WTC11 (cell line): ENCODE measurements around the gene TTC17. TPM values are rescaled to one million over a fixed set of nuclear protein-coding genes. Genes with fewer than 3 reads are reported as not detected.
"Not testable (repeated sequence)": the region's sequence is repeated elsewhere in the genome, so short reads cannot be mapped to it uniquely, and the experiment has no call there.

Experiments
- ATAC-seq: fragments of 200-7000 bp; cut with Tn5 transposase; 2 replicates; pipeline ENCODE4 v1.10.0; 2021; ENCODE audit warnings: mild to moderate bottlenecking, moderate library complexity
- CTCF ChIA-PET: fragments of 300-600 bp; sonication (Branson Sonifier 250); formaldehyde crosslinking; loops from one replicate; lab custom pipeline; 2021; ENCODE audit warnings: antibody characterized with exemption; lab: Charles Lee
- POLR2A ChIA-PET: fragments of 350-600 bp; sonication (Branson Sonifier 250); formaldehyde crosslinking; loops from one replicate; lab custom pipeline; 2021; ENCODE audit warnings: antibody characterized with exemption; lab: Charles Lee
- DNase-seq: peaks from one replicate; pipeline ENCODE4 v3.0.0; 2021; ENCODE audit warnings: low spot score
- H3K27ac Mint-ChIP-seq: 2 replicates; pipeline ENCODE4 v1.8.0; 2021; ENCODE audit warnings: mixed read lengths
- H3K27me3 Mint-ChIP-seq: 2 replicates; pipeline ENCODE4 v1.8.0; 2021; ENCODE audit warnings: low read depth, mild to moderate bottlenecking, moderate library complexity, mixed read lengths
- H3K36me3 Mint-ChIP-seq: 2 replicates; pipeline ENCODE4 v1.8.0; 2021; ENCODE audit warnings: mixed read lengths
- H3K4me1 Mint-ChIP-seq: 2 replicates; pipeline ENCODE4 v1.8.0; 2022; ENCODE audit warnings: mixed read lengths
- H3K4me3 Mint-ChIP-seq: 2 replicates; pipeline ENCODE4 v1.8.0; 2021; ENCODE audit warnings: mild to moderate bottlenecking, moderate library complexity, mixed read lengths
- H3K9me3 Mint-ChIP-seq: 2 replicates; pipeline ENCODE4 v1.8.0; 2021; ENCODE audit warnings: mixed read lengths
- AR ChIP-seq: fragments of 250-450 bp; sonication (Bioruptor Pico); IDR thresholded peaks from 2 replicates; pipeline ENCODE4 v1.9.0; 2021; ENCODE audit warnings: mild to moderate bottlenecking
- ATF2 ChIP-seq: sonication (generic); formaldehyde crosslinking; IDR thresholded peaks from 2 replicates; pipeline ENCODE4 v1.8.1; 2022; ENCODE audit warnings: low read depth, missing genetic modification reagents, borderline replicate concordance
- CREB1 ChIP-seq: sonication (generic); formaldehyde crosslinking; IDR thresholded peaks from 2 replicates; pipeline ENCODE4 v1.8.0; 2023; ENCODE audit warnings: mild to moderate bottlenecking, missing genetic modification reagents
- CREM ChIP-seq: sonication (generic); formaldehyde crosslinking; IDR thresholded peaks from 2 replicates; pipeline ENCODE4 v1.8.1; 2022; ENCODE audit warnings: mild to moderate bottlenecking, missing genetic modification reagents, moderate library complexity
- CTCF ChIP-seq: fragments of 200-600 bp; IDR thresholded peaks from 2 replicates; pipeline ENCODE4 v1.8.0; 2022; ENCODE audit warnings: antibody characterized with exemption
- JAZF1 ChIP-seq: fragments of 250-450 bp; sonication (Bioruptor Pico); IDR thresholded peaks from 2 replicates; pipeline ENCODE4 v1.9.0; 2021; ENCODE audit warnings: moderate library complexity, mild to moderate bottlenecking, inconsistent platforms
- MLX ChIP-seq: sonication (generic); formaldehyde crosslinking; IDR thresholded peaks from 2 replicates; pipeline ENCODE4 v1.8.1; 2023; ENCODE audit warnings: mild to moderate bottlenecking, missing genetic modification reagents, moderate library complexity
- NR1H2 ChIP-seq: sonication (generic); formaldehyde crosslinking; IDR thresholded peaks from 2 replicates; pipeline ENCODE4 v1.9.0; 2021; ENCODE audit warnings: mild to moderate bottlenecking, moderate library complexity, missing genetic modification reagents
- RELA ChIP-seq: sonication (generic); formaldehyde crosslinking; IDR thresholded peaks from 2 replicates; pipeline ENCODE4 v1.8.1; 2022; ENCODE audit warnings: missing genetic modification reagents, mild to moderate bottlenecking, borderline replicate concordance
- RORB ChIP-seq: fragments of 250-450 bp; sonication (Bioruptor Pico); IDR thresholded peaks from 2 replicates; pipeline ENCODE4 v1.9.0; 2021; ENCODE audit warnings: mild to moderate bottlenecking
- SMAD4 ChIP-seq: sonication (generic); formaldehyde crosslinking; IDR thresholded peaks from 2 replicates; pipeline ENCODE4 v1.8.0; 2022; ENCODE audit warnings: mild to moderate bottlenecking, missing genetic modification reagents
- SP1 ChIP-seq: sonication (generic); formaldehyde crosslinking; conservative IDR thresholded peaks from 2 replicates; pipeline ENCODE4 v1.8.1; 2022; ENCODE audit warnings: missing genetic modification reagents
- USF2 ChIP-seq: sonication (generic); formaldehyde crosslinking; IDR thresholded peaks from 2 replicates; pipeline ENCODE4 v1.8.1; 2023; ENCODE audit warnings: mild to moderate bottlenecking, missing genetic modification reagents, moderate library complexity
- ZNF219 ChIP-seq: sonication (generic); formaldehyde crosslinking; IDR thresholded peaks from 2 replicates; pipeline ENCODE4 v1.8.0; 2023; ENCODE audit warnings: missing genetic modification reagents, mild to moderate bottlenecking, borderline replicate concordance
- ZNF263 ChIP-seq: sonication (generic); formaldehyde crosslinking; IDR thresholded peaks from 2 replicates; pipeline ENCODE4 v1.8.1; 2022; ENCODE audit warnings: low read depth, mild to moderate bottlenecking, moderate library complexity, missing genetic modification reagents
- ZNF281 ChIP-seq: sonication (generic); formaldehyde crosslinking; IDR thresholded peaks from 2 replicates; pipeline ENCODE4 v1.8.0; 2023; ENCODE audit warnings: mild to moderate bottlenecking, missing genetic modification reagents
- ZNF396 ChIP-seq: fragments of 250-450 bp; sonication (Bioruptor Pico); IDR thresholded peaks from 2 replicates; pipeline ENCODE4 v1.8.0; 2021; ENCODE audit warnings: mild to moderate bottlenecking, moderate library complexity, borderline replicate concordance
- ZNF512 ChIP-seq: sonication (generic); formaldehyde crosslinking; IDR thresholded peaks from 2 replicates; pipeline ENCODE4 v1.8.1; 2022; ENCODE audit warnings: missing genetic modification reagents, borderline replicate concordance
- ZSCAN18 ChIP-seq: fragments of 250-450 bp; sonication (Bioruptor Pico); IDR thresholded peaks from 2 replicates; pipeline ENCODE4 v2.1.2; 2022; ENCODE audit warnings: mild to moderate bottlenecking, moderate library complexity
- total RNA-seq: library from RNA; stranded (reverse); gene quantifications from 3 replicates; pipeline ENCODE4 v1.2.3, GENCODE V29; 2021

Gene TTC17
- total RNA-seq, 1 experiment from 2014 or later, result 69.0 TPM

GRCh38 chr11:43401252-43401651 lies 42.5 kb downstream of the TTC17 start (continued):
- no peak for TF ChIP-seq ZNF281 (CRISPR knock-in tag)
- no peak for TF ChIP-seq RELA
- TF ChIP-seq JAZF1, result no peak
- no peak for TF ChIP-seq ZNF263
- no peak for TF ChIP-seq CREM (CRISPR knock-in tag)
- no peak for TF ChIP-seq NR1H2 (CRISPR knock-in tag)
- no peak for TF ChIP-seq ZNF512
- no peak for TF ChIP-seq ZNF219 (CRISPR knock-in tag)
- TF ChIP-seq USF2 (CRISPR knock-in tag), result no peak
- no peak for TF ChIP-seq CTCF
- TF ChIP-seq ATF2 (CRISPR knock-in tag), result no peak
- TF ChIP-seq MLX, result no peak
- TF ChIP-seq, all 79 proteins: peak for 0

GRCh38 chr11:43401811-43402210 lies 43.1 kb downstream of the TTC17 start:
- H3K27ac Mint-ChIP-seq, H3K4me3 Mint-ChIP-seq, ATAC-seq, CTCF ChIA-PET, H3K9me3 Mint-ChIP-seq, H3K27me3 Mint-ChIP-seq, DNase-seq, POLR2A ChIA-PET: not testable (repeated sequence)
- H3K36me3 Mint-ChIP-seq, result peaks cover 61% of the 10 kb centered on the region
- H3K4me1 Mint-ChIP-seq, result peaks cover 16% of the 10 kb centered on the region

- Mint-ChIP-seq H3K4me1 (peaks cover 15% of the 10 kb centered on the region), H3K4me3 (no peak overlapping the region), H3K27me3 (no peaks in the 10 kb centered on the region), H3K9me3 (no peaks in the 10 kb centered on the region), H3K36me3 (peaks cover 50% of the 10 kb centered on the region), H3K27ac (peak overlapping the region; percentile 48; the same call in 1 of the 2 replicates)
- CTCF ChIA-PET, result no interaction called here
- DNase-seq (no peak), ATAC-seq (no peak)
- POLR2A ChIA-PET, result no interaction called here
- TF ChIP-seq ZNF396 (CRISPR knock-in tag) (no peak), AR (CRISPR knock-in tag) (no peak), ZSCAN18 (no peak), RORB (CRISPR knock-in tag) (no peak), SP1 (CRISPR knock-in tag) (no peak), CREB1 (CRISPR knock-in tag) (no peak), SMAD4 (CRISPR knock-in tag) (no peak), NR1H2 (CRISPR knock-in tag) (no peak)
These were observed 44.9 kb downstream of the TTC17 start for GRCh38 chr11:43403357-43404231.
